HG03280 (cell line): ENCODE data around the gene MYBPC2.
A peak's percentile ranks its signal among the peaks of the same experiment; 100 is the strongest.

Source experiments
- ATAC-seq: cut with Tn5 transposase; IDR thresholded peaks from one replicate; pipeline ENCODE4 v1.9.1; 2021; ENCODE audit warnings: mild to moderate bottlenecking, moderate library complexity; ENCODE audit not compliant: unreplicated experiment

Gene MYBPC2

GRCh38 chr19:50409347-50409746, 23.3 kb upstream of the MYBPC2 start:
- ATAC-seq = no peak

- ATAC-seq = no peak
Observed at GRCh38 chr19:50410109-50410508, 22.6 kb upstream of the MYBPC2 start.

GRCh38 chr19:50412419-50412818, 20.3 kb upstream of the MYBPC2 start:
- no peak for ATAC-seq

GRCh38 chr19:50413096-50413495, 19.6 kb upstream of the MYBPC2 start:
- ATAC-seq = no peak

GRCh38 chr19:50413531-50413930, 19.2 kb upstream of the MYBPC2 start:
- ATAC-seq = no peak

GRCh38 chr19:50414864-50415660, 17.6 kb upstream of the MYBPC2 start:
- peak; percentile 38 for ATAC-seq

- ATAC-seq = peak; percentile 62
Observed at GRCh38 chr19:50415661-50416033, 17.0 kb upstream of the MYBPC2 start.

- ATAC-seq = no peak
Observed at GRCh38 chr19:50416034-50416977, 16.4 kb upstream of the MYBPC2 start.

GRCh38 chr19:50417111-50418081, 15.3 kb upstream of the MYBPC2 start:
- ATAC-seq = no peak

- ATAC-seq = no peak
Observed at GRCh38 chr19:50418176-50419021, 14.3 kb upstream of the MYBPC2 start, which contains the start of gene SPIB. Gene SPIB (plus strand): TSS chr19:50418938. CDS start chr19:50418963, 25 bp downstream.

- no peak for ATAC-seq
Observed at GRCh38 chr19:50419022-50419579, 13.6 kb upstream of the MYBPC2 start.

- ATAC-seq = no peak
Observed at GRCh38 chr19:50419580-50420035, 13.1 kb upstream of the MYBPC2 start.

GRCh38 chr19:50420127-50420526, 12.6 kb upstream of the MYBPC2 start:
- ATAC-seq = no peak

GRCh38 chr19:50420808-50421207, 11.9 kb upstream of the MYBPC2 start:
- ATAC-seq = no peak

GRCh38 chr19:50422397-50423278, 10.1 kb upstream of the MYBPC2 start:
- no peak for ATAC-seq

- no peak for ATAC-seq
Observed at GRCh38 chr19:50423279-50424113, 9.2 kb upstream of the MYBPC2 start.

- no peak for ATAC-seq
Observed at GRCh38 chr19:50425581-50425980, 7.1 kb upstream of the MYBPC2 start.
